NT2/D1 (cell line): Measurements from ENCODE around the gene CCT3.

Experiments
- YY1 ChIP-seq: IDR thresholded peaks from 2 replicates; pipeline ENCODE4 v1.6.1; 2011; ENCODE audit not compliant: insufficient read length, insufficient read depth
- ZNF274 ChIP-seq: IDR thresholded peaks from 2 replicates; pipeline ENCODE4 v1.6.1; 2011; ENCODE audit warnings: mild to moderate bottlenecking, low read depth, low read length

- no peak for TF ChIP-seq YY1
- no peak for TF ChIP-seq ZNF274
These were observed 42.6 kb downstream of the CCT3 start, which contains the start of gene GLMP for GRCh38 chr1:156295391-156295947.
